GM23248 (cell line): ENCODE data around the gene TMEM50B.

ENCODE experiments used
- EZH2 ChIP-seq: fragments of 200-600 bp; sonication (generic); IDR thresholded peaks from 2 replicates; pipeline ENCODE4 v1.6.1; 2018; ENCODE audit warnings: antibody characterized with exemption, mild to moderate bottlenecking; ENCODE audit not compliant: insufficient read depth, poor library complexity, severe bottlenecking
- EZH2phosphoT487 ChIP-seq: fragments of 200-600 bp; sonication (generic); IDR thresholded peaks from 2 replicates; pipeline ENCODE4 v1.6.1; 2018; ENCODE audit warnings: antibody characterized with exemption, moderate library complexity, mild to moderate bottlenecking, low read depth; ENCODE audit not compliant: insufficient read depth

DNA sequence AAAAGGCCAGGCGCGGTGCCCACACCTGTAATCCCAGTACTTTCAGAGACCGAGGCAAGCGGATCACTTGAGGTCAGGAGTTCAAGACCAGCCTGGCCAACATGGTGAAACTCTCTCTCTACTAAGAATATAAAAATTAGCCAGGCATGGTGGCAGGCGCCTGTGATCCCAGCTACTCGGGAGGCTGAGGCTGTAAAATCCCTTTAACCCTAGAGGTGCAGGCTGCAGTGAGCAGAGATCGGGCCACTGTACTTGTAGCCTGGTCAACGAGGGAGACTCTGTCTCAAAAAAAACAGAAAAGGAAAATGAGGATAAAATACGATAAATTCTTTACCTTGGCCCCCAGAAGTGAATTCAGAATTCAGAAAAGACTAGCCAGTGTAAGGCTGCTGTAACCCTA is 1.6 kb downstream of the TMEM50B start:
- TF ChIP-seq EZH2 = no peak
- no peak for TF ChIP-seq EZH2phosphoT487
